ENCODE data around the gene STKLD1.
"Not testable (repeated sequence)": the region's sequence is repeated elsewhere in the genome, so short reads cannot be mapped to it uniquely, and the experiment has no call there.

Gene STKLD1

GRCh38 chr9:133378408-133378962 lies 2.3 kb downstream of the STKLD1 start:
- no peak overlapping the region for H3K4me3 Mint-ChIP-seq
- no peak overlapping the region for H3K27ac Mint-ChIP-seq

GRCh38 chr9:133379153-133380086 lies 3.3 kb downstream of the STKLD1 start:
- Mint-ChIP-seq H3K27ac (no peak overlapping the region), H3K9me3 (no peaks in the 10 kb centered on the region), H3K4me1 (peaks cover 8% of the 10 kb centered on the region), H3K36me3 (no peaks in the 10 kb centered on the region), H3K27me3 (no peaks in the 10 kb centered on the region), H3K4me3 (no peak overlapping the region)
- ATAC-seq (ENCODE audit: low read depth) (no peak), DNase-seq (ENCODE audit: low spot score in 2 of 2) (no peak)

More at GRCh38 chr9:133378408-133378962, 2.3 kb downstream of the STKLD1 start:
- DNase-seq (ENCODE audit: low spot score in 2 of 2), result no peak
- no peaks in the 10 kb centered on the region for H3K36me3 Mint-ChIP-seq
- H3K9me3 Mint-ChIP-seq, result no peaks in the 10 kb centered on the region
- ATAC-seq (ENCODE audit: low read depth), result no peak
- H3K27me3 Mint-ChIP-seq, result no peaks in the 10 kb centered on the region
- peaks cover 8% of the 10 kb centered on the region for H3K4me1 Mint-ChIP-seq

GRCh38 chr9:133380734-133381133 lies 4.6 kb downstream of the STKLD1 start:
- Mint-ChIP-seq H3K4me1 (no peaks in the 10 kb centered on the region), H3K9me3 (no peaks in the 10 kb centered on the region), H3K36me3 (no peaks in the 10 kb centered on the region), H3K4me3 (no peak overlapping the region), H3K27me3 (no peaks in the 10 kb centered on the region), H3K27ac (no peak overlapping the region)
- DNase-seq (ENCODE audit: low spot score in 2 of 2) (no peak), ATAC-seq (ENCODE audit: low read depth) (no peak)

- ATAC-seq (ENCODE audit: low read depth) (no peak), DNase-seq (ENCODE audit: low spot score in 2 of 2) (no peak)
- Mint-ChIP-seq H3K36me3 (no peaks in the 10 kb centered on the region), H3K4me3 (no peak overlapping the region), H3K27me3 (no peaks in the 10 kb centered on the region), H3K9me3 (no peaks in the 10 kb centered on the region), H3K4me1 (no peaks in the 10 kb centered on the region), H3K27ac (no peak overlapping the region)
Measured at GRCh38 chr9:133382507-133383141, 6.5 kb downstream of the STKLD1 start.

GRCh38 chr9:133383438-133383837 lies 7.3 kb downstream of the STKLD1 start:
- H3K36me3 Mint-ChIP-seq, result no peaks in the 10 kb centered on the region
- no peak for ATAC-seq (ENCODE audit: low read depth)
- no peak overlapping the region for H3K27ac Mint-ChIP-seq
- no peaks in the 10 kb centered on the region for H3K4me1 Mint-ChIP-seq
- no peaks in the 10 kb centered on the region for H3K27me3 Mint-ChIP-seq
- H3K9me3 Mint-ChIP-seq, result no peaks in the 10 kb centered on the region
- no peak overlapping the region for H3K4me3 Mint-ChIP-seq
- DNase-seq (ENCODE audit: low spot score in 2 of 2), result no peak

GRCh38 chr9:133384736-133385321 lies 8.7 kb downstream of the STKLD1 start:
- Mint-ChIP-seq H3K27me3 (peaks cover 4% of the 10 kb centered on the region), H3K27ac (no peak overlapping the region), H3K4me3 (no peak overlapping the region), H3K4me1 (no peaks in the 10 kb centered on the region), H3K36me3 (no peaks in the 10 kb centered on the region), H3K9me3 (no peaks in the 10 kb centered on the region)
- no peak for DNase-seq (ENCODE audit: low spot score in 2 of 2)
- no peak for ATAC-seq (ENCODE audit: low read depth)

GRCh38 chr9:133385452-133385851 lies 9.3 kb downstream of the STKLD1 start:
- Mint-ChIP-seq H3K4me1 (no peaks in the 10 kb centered on the region), H3K27me3 (peaks cover 9% of the 10 kb centered on the region), H3K27ac (no peak overlapping the region), H3K9me3 (no peaks in the 10 kb centered on the region), H3K36me3 (no peaks in the 10 kb centered on the region), H3K4me3 (no peak overlapping the region)
- DNase-seq (ENCODE audit: low spot score in 2 of 2) (no peak), ATAC-seq (ENCODE audit: low read depth) (no peak)

GRCh38 chr9:133386338-133386737 lies 10.2 kb downstream of the STKLD1 start:
- Mint-ChIP-seq H3K4me1 (no peaks in the 10 kb centered on the region), H3K36me3 (no peaks in the 10 kb centered on the region), H3K4me3 (no peak overlapping the region), H3K27me3 (peaks cover 10% of the 10 kb centered on the region), H3K27ac (no peak overlapping the region), H3K9me3 (no peaks in the 10 kb centered on the region)
- DNase-seq (ENCODE audit: low spot score in 2 of 2) (no peak), ATAC-seq (ENCODE audit: low read depth) (no peak)

GRCh38 chr9:133387680-133388079 lies 11.5 kb downstream of the STKLD1 start:
- Mint-ChIP-seq H3K27ac (no peak overlapping the region), H3K9me3 (no peaks in the 10 kb centered on the region), H3K36me3 (no peaks in the 10 kb centered on the region), H3K27me3 (peaks cover 14% of the 10 kb centered on the region), H3K4me1 (no peaks in the 10 kb centered on the region), H3K4me3 (no peak overlapping the region)
- DNase-seq (ENCODE audit: low spot score in 2 of 2) (no peak), ATAC-seq (ENCODE audit: low read depth) (no peak)

- Mint-ChIP-seq H3K36me3 (no peaks in the 10 kb centered on the region), H3K9me3 (no peaks in the 10 kb centered on the region), H3K27me3 (peaks cover 19% of the 10 kb centered on the region), H3K4me3 (no peak overlapping the region), H3K4me1 (no peaks in the 10 kb centered on the region), H3K27ac (no peak overlapping the region)
- DNase-seq (ENCODE audit: low spot score in 2 of 2) (no peak), ATAC-seq (ENCODE audit: low read depth) (no peak)
Measured at GRCh38 chr9:133389025-133389557, 12.9 kb downstream of the STKLD1 start.

GRCh38 chr9:133389562-133389961 lies 13.4 kb downstream of the STKLD1 start:
- H3K27ac Mint-ChIP-seq, result no peak overlapping the region
- no peak for DNase-seq (ENCODE audit: low spot score in 2 of 2)
- no peak for ATAC-seq (ENCODE audit: low read depth)
- H3K36me3 Mint-ChIP-seq, result no peaks in the 10 kb centered on the region
- H3K9me3 Mint-ChIP-seq, result no peaks in the 10 kb centered on the region
- no peaks in the 10 kb centered on the region for H3K4me1 Mint-ChIP-seq
- peaks cover 19% of the 10 kb centered on the region for H3K27me3 Mint-ChIP-seq
- no peak overlapping the region for H3K4me3 Mint-ChIP-seq

GRCh38 chr9:133390713-133391112 lies 14.5 kb downstream of the STKLD1 start:
- Mint-ChIP-seq H3K4me3 (no peak overlapping the region), H3K4me1 (no peaks in the 10 kb centered on the region), H3K9me3 (no peaks in the 10 kb centered on the region), H3K36me3 (no peaks in the 10 kb centered on the region), H3K27ac (no peak overlapping the region), H3K27me3 (peaks cover 21% of the 10 kb centered on the region)
- DNase-seq (ENCODE audit: low spot score in 2 of 2) (no peak), ATAC-seq (ENCODE audit: low read depth) (no peak)

- not testable (repeated sequence) for H3K27ac Mint-ChIP-seq; H3K4me3 Mint-ChIP-seq; H3K4me1 Mint-ChIP-seq; DNase-seq (ENCODE audit: low spot score in 2 of 2); H3K9me3 Mint-ChIP-seq; ATAC-seq (ENCODE audit: low read depth); H3K36me3 Mint-ChIP-seq
- peaks cover 21% of the 10 kb centered on the region for H3K27me3 Mint-ChIP-seq
Measured at GRCh38 chr9:133391449-133391848, 15.3 kb downstream of the STKLD1 start.

GRCh38 chr9:133392308-133392707 lies 16.1 kb downstream of the STKLD1 start:
- not testable (repeated sequence) for ATAC-seq (ENCODE audit: low read depth); H3K4me3 Mint-ChIP-seq; H3K27ac Mint-ChIP-seq; H3K9me3 Mint-ChIP-seq; H3K36me3 Mint-ChIP-seq; H3K4me1 Mint-ChIP-seq; DNase-seq (ENCODE audit: low spot score in 2 of 2)
- H3K27me3 Mint-ChIP-seq, result peaks cover 21% of the 10 kb centered on the region

Data from memory B cell (primary cell).